NCI-H2227 (cell line): ENCODE data around the gene RBMS2.
A peak's percentile ranks its signal among the peaks of the same experiment; 100 is the strongest.

ENCODE experiments used
- DNase-seq: peaks from one replicate; lab custom pipeline; 2025; ENCODE audit not compliant: unreplicated experiment; lab: John Stamatoyannopoulos, UW

The RBMS2 gene

GRCh38 chr12:56629459-56630179 is 108.0 kb downstream of the RBMS2 start:
- no peak for DNase-seq

- peak; percentile 84 for DNase-seq
Measured at GRCh38 chr12:56630180-56630632, 108.6 kb downstream of the RBMS2 start, which contains the start of gene BAZ2A. BAZ2A (minus strand) TSS chr12:56630326; CDS start chr12:56617530, 12,796 bp downstream.

- DNase-seq, result peak; percentile 44
Measured at GRCh38 chr12:56631790-56632700, 110.4 kb downstream of the RBMS2 start.

GRCh38 chr12:56632701-56633467 is 111.3 kb downstream of the RBMS2 start:
- no peak for DNase-seq

GRCh38 chr12:56633468-56634241 is 112.0 kb downstream of the RBMS2 start:
- no peak for DNase-seq

- peak; percentile 66 for DNase-seq
Measured at GRCh38 chr12:56634242-56634836, 112.7 kb downstream of the RBMS2 start.

- peak; percentile 77 for DNase-seq
Measured at GRCh38 chr12:56634837-56635791, 113.5 kb downstream of the RBMS2 start.

DNA sequence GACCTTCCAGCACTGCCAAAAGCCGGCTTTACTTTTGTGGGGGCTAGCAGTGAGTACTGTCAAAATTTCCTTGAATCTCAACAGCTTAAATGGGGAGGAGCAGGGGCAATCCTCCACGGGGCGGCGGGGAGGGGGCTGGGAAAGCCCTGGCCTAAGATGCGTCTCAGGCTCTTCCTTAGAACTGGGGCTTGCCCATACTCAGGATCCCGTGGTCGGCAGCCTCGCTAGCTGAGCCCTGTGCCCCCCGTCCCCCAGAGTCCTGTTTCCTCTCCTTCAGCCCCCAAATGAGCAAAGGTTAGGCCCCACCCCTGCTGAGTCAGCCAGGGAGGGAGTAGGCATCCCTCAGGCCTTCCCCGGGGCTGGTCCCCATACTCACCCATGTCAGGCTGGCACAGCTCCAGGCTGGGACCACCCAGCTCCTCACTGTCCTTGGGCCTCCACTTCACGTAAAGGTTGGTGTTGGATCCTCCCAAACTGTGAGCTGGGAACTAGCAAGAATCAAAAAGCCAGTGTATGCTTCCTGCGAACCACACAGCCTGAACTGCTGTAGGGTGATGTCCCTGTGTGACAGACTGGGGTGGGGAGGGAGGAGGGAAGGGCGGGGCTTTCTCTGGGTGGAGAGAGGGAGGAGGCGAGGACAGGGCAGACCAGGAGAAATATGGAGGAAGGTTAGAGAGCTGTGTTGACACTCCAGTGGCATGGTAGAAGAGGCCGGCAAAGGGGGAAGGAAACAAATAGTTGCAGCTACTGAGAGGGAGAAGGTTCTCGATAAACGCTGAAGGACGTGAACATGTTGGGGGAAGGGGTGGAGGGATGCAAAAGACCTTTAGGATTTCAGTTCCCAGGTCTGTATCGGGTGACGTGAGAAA is 114.4 kb downstream of the RBMS2 start:
- peak; percentile 65 for DNase-seq

DNA sequence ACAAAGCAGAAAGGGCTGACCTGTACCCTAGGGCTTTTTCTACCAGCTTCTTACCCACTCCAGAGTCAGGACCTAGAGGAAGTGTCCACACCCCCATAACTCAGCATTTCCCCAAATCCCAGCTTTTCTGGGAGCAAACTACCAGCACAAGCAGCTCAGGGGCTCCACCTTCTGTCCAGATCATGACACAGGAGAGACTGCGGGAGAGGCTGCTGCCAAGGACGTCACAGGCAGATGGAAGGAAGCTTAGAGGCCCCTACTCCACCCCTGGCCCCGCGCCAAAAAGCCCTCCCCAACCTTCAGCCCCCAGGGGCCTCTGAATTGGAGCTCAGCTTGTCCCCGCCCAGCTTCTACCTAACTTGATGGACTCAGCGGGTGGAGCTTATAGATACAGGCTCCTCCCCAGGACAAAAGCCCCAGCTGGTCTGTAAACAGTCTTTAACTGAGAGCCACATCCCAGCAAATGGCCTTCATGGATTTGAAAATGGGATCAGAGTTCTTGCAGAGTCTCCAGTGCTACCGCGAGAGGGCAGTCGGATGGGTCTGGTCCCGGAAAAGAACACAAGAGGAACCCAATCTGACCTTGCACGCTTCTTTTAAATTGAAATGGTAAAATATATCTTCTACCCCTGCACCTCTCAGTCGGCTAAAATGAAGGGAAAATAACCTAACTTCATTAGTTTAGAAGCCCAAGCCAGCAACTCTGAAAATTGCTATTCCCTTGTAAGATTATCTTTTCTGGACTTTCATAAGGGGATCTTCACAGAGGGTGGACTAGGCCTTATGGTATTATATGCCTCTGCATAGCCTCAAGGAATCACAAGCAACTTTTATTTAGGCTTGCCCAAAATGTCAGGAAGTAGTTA is 115.3 kb downstream of the RBMS2 start:
- peak; percentile 98 for DNase-seq

- DNase-seq, result no peak
Measured at GRCh38 chr12:56637621-56638020, 116.0 kb downstream of the RBMS2 start.

DNA sequence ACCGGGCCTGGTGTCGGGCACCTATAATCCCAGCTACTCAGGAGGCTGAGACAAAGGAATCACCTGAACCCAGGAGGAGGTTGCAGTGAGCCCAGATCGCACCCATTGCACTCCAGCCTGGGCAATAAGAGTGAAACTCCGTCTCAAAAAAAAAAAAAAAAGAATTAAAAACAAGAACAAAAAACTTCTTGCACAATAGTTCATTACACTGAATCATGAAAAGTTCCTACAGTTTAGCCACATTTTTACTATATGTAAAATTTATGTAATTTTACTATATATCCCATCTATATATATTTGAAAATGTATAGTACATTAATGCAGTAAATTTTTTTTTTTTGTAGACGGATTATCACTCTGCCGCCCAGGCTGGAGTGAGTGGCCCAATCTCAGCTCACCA is 119.6 kb downstream of the RBMS2 start:
- DNase-seq, result no peak

DNA sequence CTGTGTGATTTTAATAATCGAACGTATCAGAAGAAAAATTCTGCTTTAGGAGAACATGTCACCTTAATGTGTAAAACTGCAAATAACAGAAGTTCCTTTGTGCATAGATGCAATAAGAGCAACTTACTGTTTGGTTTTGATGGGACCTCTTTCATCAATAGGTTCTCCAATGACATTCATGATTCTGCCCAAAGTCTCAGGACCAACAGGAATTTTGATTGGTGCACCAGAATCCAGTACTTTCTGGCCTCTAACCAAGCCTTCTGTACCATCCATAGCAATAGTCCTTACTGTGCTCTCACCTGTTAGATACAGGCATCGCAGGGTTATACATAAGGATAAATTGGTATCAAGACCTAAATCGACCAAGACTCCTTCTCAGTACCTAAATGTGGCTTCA is 123.0 kb downstream of the RBMS2 start:
- DNase-seq, result no peak

- DNase-seq, result peak; percentile 34
Measured at GRCh38 chr12:56645201-56645716, 123.6 kb downstream of the RBMS2 start.
